H4 (cell line): ENCODE data around the gene GPR18. TPM values are rescaled to one million over a fixed set of nuclear protein-coding genes. Genes with fewer than 3 reads are reported as not detected.

Experiments used
- DNase-seq: peaks from one replicate; pipeline ENCODE4 v3.0.0-alpha.2; 2015; ENCODE audit warnings: low spot score
- total RNA-seq: library from RNA; depleted of rRNA; stranded (reverse); fragments of >200 nt; shearing (Covaris generic); gene quantifications from 2 replicates; pipeline ENCODE4 v1.2.3, GENCODE V29; 2014; rRNA removed

GPR18 gene, protein sequence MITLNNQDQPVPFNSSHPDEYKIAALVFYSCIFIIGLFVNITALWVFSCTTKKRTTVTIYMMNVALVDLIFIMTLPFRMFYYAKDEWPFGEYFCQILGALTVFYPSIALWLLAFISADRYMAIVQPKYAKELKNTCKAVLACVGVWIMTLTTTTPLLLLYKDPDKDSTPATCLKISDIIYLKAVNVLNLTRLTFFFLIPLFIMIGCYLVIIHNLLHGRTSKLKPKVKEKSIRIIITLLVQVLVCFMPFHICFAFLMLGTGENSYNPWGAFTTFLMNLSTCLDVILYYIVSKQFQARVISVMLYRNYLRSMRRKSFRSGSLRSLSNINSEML
- total RNA-seq = not detected in 2 replicates

- no peak for DNase-seq
Observed at GRCh38 chr13:99258210-99258860, at the start of gene GPR18. Gene GPR18 (minus strand): TSS chr13:99258379. CDS start chr13:99255872, 2,507 bp downstream.

GRCh38 chr13:99307648-99308339 lies 49.6 kb upstream of the GPR18 start:
- no peak for DNase-seq

- peak; percentile 23 for DNase-seq
Observed at GRCh38 chr13:99307247-99307646, 49.1 kb upstream of the GPR18 start, which contains the start of gene GPR183. Gene GPR183 (minus strand): TSS chr13:99307399. CDS start chr13:99296145, 11,254 bp downstream.

DNA sequence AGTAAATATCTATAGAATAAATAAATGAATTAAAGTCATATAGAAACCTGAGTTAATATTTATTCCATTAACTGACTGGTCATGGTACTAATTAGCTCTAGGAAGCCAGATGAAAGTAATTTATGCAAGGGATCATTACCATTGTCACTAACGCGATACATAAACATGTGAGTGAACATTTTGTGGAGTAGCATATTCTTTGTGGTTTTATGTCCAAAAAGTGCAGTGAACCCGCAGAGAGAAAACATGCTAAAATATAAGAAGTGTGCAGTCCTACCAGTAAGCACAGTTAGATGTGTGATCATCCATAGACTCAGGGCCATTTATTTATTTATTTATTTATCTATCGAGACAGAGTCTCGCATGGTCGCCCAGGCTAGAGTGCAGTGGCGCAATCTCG lies 47.4 kb upstream of the GPR18 start:
- DNase-seq = no peak

GRCh38 chr13:99305158-99305557 lies 47.0 kb upstream of the GPR18 start:
- no peak for DNase-seq

DNA sequence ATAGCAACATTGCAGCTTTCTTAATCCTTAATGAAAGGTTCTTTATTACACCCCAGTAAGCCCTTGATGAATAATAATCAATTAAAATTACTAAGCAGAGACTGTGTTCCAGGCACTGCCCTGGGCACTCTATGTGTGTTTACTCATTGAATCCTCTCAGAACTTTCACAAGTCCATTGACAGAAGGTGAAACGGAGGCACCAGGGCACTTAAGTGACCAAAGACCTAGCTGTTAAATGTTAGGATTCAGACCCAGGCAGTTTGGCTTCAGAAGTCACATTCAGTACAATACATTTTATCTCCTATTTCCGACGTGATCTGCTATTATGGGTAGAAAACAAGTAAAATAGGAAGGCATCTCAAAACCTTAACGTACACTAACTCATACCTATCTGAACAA lies 46.4 kb upstream of the GPR18 start:
- no peak for DNase-seq

DNA sequence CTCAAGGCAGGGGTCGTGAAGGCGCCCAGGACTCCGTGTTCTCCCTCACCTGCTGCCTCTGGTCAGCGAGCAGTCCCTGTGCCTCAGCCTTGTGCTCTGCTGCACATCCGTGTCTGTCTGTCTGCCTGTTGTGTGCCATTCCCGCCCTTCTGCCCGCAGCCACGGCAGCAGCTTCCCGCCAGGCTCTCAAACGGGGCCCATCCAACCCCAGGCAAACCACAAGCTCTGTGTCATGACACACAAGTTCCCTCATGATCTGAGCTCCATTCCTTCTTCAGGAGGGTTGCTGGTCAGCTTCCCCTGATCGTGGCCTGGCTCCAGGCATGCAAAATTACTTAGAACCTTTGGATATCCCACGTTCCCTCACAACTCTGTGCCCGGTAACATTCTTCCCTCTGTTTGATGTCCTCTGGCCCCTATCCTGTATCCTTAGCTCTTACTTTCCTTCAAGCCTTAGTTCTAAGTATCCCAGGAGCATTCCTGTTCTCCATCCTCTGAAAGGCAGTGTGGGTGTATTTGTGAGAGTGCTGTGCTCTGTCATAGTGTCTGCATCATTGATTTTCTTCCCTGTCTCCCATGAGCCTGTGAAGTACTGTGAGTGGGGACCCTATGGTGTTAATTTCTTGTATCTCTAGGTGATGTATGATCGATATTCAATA lies 45.8 kb upstream of the GPR18 start:
- DNase-seq = no peak

- no peak for DNase-seq
Observed at GRCh38 chr13:99302637-99303505, 44.7 kb upstream of the GPR18 start.

- DNase-seq = no peak
Observed at GRCh38 chr13:99301913-99302636, 43.9 kb upstream of the GPR18 start.

DNA sequence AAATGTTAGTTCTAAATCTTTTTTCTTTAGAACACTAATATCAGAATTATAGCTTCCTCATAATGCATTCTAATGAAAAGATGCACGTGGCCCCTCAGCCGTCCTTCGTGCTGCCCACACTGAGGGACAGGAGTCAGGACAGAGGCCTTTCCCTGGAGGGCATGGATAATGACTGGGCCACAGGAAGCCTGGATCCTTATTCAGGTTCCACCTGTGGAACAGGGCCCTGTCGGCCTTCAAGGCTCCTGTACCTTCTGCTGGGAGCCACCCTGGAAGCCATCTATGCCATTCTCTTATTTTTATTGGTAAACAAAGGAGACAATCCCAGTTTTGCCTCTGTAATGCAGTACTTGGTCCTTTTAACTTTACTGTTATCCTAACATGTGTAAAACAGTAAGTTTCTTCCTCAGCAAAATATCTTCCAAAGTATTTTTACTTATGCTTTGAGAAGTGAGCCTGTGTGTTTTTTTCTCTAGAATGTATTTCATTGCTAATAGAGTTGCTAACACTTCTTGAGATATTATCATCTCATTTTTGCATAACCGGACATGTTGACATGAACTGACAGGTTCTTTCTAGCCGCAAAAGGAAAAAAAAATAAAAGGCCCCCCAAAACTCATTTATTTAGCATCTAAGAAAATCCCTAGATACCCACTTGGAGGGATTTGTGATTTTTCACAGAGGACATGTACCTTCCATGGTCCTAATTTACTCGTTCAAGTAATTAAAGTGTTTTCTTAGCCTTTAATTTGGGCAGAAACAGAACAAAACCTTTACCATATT lies 43.1 kb upstream of the GPR18 start:
- no peak for DNase-seq

GRCh38 chr13:99299920-99300341 lies 41.8 kb upstream of the GPR18 start:
- DNase-seq = no peak

- DNase-seq = no peak
Observed at GRCh38 chr13:99299256-99299919, 41.2 kb upstream of the GPR18 start.

- DNase-seq = no peak
Observed at GRCh38 chr13:99298056-99298455, 39.9 kb upstream of the GPR18 start.

DNA sequence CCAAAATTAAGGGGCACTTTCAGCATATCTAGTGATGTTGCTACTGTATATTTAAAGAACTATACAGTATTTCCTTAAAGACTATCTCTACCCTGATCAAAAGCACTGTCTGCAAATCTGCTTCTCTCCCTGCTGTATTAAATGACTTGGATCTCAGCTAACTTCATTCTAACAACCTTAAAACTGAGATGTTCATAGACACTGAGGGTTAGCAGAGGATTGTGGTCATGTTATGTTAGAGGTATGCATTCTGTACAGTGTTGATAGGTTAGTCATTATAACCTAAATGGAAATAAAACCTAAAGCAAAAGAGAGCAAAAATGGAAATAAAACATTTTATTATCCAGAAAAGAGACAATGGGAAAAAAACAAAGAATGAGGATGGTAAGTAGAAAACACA lies 39.2 kb upstream of the GPR18 start:
- no peak for DNase-seq

DNA sequence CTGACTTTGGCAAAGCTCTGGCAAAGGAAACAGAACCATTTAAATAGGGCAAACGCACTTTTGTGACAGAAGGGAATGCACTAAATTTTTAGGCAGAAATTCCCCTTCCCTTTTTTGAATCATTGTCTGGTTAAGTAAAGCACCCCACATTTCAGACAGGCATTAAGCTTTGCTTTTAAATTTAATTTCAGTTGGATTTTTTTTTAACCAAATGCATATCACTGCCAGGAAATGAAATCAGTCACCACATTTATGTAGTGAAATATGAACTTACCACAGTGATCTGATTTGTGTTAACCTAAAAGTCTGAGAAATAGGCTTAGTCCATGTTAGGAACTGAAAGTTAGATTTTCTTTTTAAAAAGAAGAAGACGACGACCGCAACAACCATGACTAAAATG lies 38.2 kb upstream of the GPR18 start:
- no peak for DNase-seq

DNA sequence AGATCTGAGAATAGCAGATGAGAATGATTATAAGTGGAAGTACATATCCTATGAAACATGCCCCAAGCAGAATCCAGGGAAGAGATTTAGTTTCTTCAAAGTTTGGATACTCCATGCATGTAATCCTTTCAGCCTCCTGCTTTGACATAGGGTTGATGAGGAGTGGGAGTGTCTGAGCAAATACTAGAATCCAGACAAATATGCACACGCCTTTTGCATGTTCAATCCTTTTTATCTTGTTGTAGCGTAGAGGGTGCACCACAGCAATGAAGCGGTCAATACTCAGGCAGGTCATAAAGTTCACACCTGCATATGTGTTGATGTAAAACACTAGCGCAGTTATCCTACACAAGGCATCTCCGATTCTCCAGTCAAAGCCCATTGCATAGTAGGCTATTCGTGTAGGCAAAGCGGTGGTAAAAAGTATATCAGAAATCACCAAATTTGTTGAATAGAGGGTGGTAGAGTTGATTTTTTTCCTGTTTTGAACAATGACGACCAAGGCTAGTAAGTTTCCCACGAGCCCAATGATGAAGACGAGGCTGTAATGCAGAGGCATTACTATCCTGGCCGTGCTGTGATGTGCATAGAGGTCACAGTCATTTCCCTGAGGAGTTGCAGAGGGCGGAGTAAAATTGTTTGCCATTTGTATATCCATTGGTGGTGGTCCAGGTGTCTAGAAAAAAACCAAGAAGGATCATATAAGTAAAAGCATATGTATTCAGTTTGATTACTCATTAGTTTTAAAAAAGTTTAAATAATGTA lies 37.5 kb upstream of the GPR18 start:
- DNase-seq = no peak

GRCh38 chr13:99294958-99295357 lies 36.8 kb upstream of the GPR18 start:
- no peak for DNase-seq

DNA sequence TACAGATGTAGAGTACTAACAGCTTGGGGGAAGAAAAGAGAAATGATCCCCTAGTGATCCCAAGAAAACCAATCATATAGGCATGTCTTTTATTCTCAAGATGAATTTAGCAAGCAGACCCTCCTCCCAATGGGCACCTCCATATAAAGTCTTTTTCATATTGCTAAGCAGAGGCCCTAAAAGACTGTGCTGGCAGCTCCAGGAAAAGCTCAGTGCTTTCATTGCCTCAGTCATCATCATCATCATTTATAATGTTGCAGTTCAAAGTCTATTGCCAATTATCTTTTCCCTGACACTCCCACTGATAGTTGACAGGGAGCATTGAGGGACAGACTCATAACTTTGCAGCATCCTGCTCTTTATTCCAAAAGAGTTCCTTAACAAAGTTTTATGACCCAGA lies 36.0 kb upstream of the GPR18 start:
- no peak for DNase-seq
